PC-9 (cell line): ENCODE measurements around the gene PJA1.

Source experiments
- CTCF ChIP-seq: fragments of 200-600 bp; sonication (generic); conservative IDR thresholded peaks from 2 replicates; pipeline ENCODE4 v1.6.1; 2017; ENCODE audit warnings: mixed run types, antibody characterized with exemption, mild to moderate bottlenecking, moderate library complexity
- EZH2 ChIP-seq: fragments of 200-600 bp; sonication (generic); IDR thresholded peaks from 2 replicates; pipeline ENCODE4 v1.8.0; 2017; ENCODE audit warnings: antibody characterized with exemption, low read depth

DNA sequence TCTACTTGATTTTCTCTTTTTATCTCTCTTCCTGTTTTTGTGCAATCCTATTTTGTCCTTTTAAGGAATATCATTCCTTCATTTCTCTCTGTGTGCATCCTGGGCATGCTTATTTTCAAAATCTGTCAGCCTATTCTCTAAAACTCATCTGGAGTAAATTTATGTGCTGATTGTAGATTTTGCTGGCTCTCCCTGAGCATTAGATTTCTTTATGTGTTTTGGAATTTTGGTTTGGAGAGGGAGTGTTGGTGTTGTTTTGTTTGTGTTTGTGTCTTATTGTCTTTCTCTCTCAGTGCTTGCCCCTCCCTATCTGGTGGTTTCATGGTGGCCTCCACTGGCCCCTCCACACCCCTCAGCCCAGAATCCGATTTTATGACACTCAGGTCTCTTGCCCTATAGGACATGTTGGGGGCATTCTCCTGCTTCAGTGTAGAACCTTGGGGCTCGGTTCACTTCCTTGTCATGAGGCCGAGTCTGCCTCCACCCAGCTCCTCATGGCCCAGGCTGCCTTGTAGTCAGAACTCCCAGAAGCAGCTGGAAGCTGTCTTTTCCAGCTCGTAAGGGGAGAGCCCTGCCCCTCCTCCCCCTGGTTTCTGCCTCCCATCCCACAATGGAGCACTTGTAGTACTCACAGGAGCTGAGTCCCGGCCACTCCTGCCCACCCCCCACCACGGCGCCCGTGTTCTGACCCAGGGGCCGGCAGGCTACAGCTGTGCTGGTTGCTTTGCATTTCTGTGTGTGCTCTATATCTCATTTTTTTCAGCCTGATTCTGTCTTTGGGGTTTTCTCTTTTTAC is 24.5 kb upstream of the PJA1 start:
- TF ChIP-seq CTCF = no peak
- no peak for TF ChIP-seq EZH2
